HG02885 (cell line): Measurements from ENCODE around the gene SMIM9.
"Not testable (repeated sequence)": the region's sequence is repeated elsewhere in the genome, so short reads cannot be mapped to it uniquely, and the experiment has no call there.

ENCODE experiments used
- ATAC-seq: cut with Tn5 transposase; IDR thresholded peaks from one replicate; pipeline ENCODE4 v1.9.1; 2021; ENCODE audit warnings: mild to moderate bottlenecking; ENCODE audit not compliant: unreplicated experiment, poor library complexity

SMIM9 gene

DNA sequence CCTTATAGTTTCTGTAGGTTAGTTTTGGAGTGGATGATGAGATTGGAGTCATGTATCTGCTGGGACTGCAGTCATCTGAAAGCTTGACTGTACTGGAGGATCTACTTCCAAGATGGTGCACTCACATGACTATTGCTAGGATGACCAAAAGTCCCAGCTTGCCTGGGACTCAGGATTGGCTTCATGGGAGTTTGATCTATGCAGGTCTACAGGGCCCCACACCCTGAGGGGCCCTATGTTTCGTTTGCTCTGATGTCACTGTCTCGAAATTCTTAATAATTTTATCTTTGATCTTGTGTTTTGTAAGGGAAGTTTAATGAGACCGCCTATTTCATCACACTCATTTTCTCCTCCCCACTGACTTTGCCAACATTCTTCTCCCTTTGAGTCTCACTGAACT lies at the start of gene SMIM9:
Gene SMIM9 (minus strand): TSS at position 101 of the 400 bp plus-strand sequence. CDS start 3,806 bp downstream, outside the sequence.
- no peak for ATAC-seq

DNA sequence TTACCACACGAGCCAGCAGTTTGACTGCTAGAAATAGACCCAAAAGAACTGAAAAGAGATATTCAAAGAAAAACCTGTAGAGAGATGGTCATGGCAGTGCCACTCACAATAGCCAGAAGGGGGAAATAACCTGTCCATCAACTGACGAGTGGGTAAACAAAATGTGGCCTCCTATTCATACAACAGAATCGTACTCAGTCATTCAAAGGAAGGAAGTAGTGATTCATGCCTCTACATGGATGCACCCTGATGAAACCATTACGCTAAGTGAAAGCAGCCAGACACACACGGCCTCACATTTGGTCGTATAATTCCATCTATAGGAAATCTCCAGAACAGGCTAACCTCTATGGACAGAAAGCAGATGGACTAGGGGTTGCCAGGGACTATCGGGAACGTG lies 49.6 kb upstream of the SMIM9 start:
- not testable (repeated sequence) for ATAC-seq

DNA sequence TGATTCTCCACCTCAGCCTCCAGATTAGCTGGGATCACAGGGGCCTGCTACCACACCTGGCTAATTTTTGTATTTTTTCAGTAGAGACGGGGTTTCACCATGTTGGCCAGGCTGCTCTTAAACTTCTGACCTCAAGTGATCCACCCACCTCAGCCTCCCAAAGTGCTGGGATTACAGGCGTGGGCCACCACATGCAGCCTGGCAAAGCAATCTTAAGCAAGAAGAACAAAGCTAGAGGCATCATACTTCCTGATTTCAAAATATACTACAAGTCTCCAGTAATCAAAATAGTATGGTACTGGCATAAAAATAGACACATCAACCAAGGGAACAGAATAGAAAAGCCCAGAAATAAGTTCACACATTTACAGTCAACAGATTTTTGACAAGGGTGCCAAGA lies 38.9 kb upstream of the SMIM9 start:
- no peak for ATAC-seq

DNA sequence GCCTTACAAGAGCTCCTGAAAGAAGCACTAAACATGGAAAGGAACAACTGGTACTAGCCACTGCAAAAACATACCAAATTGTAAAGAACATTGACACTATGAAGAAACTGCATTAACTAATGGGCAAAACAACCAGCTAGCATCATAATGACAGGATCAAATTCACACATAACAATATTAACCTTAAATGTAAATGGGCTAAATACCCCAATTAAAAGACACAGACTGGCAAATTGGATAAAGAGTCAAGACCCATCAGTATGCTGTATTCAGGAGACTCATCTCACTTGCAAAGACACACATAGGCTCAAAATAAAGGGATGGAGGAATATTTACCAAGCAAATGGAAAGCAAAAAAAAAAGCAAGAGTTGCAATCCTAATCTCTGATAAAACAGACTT lies 34.1 kb upstream of the SMIM9 start:
- ATAC-seq, result not testable (repeated sequence)

DNA sequence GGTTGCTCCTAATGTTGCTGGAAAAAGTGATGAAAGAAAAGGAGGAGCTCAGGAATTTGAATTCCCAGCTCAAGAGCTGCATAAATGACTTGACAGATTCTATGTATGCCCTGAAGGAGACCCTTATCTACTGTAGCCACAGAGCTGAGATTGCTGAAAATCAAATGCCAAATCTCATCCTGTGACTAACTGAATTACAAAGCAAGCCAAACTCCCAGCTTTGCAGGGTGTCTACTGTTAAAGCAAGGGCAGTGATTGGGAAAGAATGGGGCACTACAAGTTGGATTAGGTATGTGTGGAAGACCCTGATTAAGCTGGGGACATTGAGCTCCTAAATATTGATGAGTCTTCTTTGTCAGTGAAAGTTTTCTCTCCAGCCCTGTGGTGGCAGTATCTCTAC lies 20.8 kb upstream of the SMIM9 start:
- ATAC-seq, result no peak

DNA sequence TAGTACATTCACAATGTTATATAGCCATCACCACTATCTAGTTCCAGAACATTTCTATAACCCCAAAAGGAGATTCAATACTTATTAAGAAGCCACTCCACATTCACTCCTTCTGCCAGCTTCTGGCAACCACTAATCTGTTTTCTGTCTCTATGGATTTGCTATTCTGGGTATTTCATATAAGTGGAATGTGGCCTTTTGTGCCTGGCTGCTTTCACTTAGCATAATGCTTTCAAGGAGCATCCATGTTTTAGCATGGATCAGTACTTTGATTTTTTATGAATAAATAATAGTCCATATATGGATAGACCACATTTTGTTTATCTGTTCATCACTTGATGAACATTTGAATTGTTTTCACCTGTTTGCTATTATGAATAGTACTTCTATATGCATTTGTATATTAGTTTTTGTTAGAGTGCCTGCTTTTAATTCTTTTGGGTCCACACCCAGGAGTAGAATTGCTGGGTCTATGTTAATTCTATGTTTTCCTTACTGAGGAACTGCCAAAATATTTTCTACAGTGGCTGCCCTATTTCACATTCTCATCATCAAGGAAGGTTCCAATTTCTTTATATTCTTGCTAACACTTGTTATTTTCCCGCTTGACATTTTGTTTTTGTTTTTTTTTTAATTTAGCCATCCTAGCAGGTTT lies 16.6 kb upstream of the SMIM9 start:
- no peak for ATAC-seq

DNA sequence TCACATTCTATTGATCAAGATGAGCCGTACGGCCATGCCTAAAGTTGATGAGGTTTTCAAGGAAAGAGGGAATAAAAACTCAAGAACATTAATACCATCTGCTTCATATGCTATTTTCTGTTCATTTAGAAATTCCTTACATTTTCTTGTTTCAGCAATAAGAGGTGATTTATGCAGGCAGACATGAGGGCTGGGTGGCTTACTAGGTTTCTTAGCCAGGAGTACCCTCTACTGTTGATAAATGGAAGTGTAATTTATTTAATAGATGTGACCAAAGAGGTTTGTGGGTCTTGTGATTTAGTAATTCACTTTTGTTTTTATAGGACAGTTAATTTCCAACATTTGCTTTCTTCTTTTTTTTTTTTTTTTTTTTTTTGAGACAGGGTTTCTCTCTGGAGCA lies 6.4 kb upstream of the SMIM9 start:
- ATAC-seq, result no peak

DNA sequence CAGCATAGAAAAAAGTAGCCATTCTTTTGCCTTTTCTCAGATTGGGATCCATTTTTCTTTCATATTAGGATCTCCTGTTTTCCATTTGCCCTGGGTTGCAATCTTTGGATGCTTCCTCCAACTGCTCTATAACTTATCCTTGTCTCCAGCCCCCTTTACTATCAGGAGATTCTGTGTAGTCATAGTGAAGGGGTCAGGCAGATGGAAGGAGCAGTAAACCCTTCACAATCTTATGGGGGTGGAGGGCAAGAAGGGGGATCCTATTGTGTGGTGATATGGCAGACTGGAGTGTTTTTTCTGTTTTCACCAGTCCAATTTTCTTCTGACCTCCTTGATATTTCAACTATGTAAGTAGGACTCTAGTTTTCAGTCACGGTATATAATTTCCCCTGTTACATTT lies 1.7 kb upstream of the SMIM9 start:
- ATAC-seq, result no peak

DNA sequence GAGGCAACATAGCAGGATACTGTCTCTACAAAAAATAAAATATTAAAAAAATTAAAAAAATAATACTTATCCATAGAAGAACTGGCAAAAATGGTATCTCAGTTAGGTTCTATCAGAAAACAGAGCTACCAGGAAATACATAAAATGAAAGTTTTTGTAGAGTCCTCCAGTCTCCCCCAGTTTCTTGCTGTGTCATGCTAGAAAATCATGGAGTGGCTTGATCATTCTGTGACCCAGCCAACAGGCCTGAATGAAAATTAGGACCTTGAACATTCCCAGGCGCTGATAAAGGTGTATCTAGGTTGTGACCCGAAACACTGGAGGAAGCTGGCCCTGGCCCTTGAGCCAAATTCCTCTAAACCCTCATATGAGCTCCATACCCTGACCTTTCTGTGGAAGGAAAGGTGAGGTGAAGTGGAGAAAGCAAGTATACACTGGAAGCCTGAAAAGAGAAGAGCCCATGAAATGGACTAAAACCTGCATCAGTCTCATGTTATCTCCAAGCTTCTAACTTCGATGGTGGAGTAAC lies 652 bp downstream of the SMIM9 start:
- no peak for ATAC-seq

DNA sequence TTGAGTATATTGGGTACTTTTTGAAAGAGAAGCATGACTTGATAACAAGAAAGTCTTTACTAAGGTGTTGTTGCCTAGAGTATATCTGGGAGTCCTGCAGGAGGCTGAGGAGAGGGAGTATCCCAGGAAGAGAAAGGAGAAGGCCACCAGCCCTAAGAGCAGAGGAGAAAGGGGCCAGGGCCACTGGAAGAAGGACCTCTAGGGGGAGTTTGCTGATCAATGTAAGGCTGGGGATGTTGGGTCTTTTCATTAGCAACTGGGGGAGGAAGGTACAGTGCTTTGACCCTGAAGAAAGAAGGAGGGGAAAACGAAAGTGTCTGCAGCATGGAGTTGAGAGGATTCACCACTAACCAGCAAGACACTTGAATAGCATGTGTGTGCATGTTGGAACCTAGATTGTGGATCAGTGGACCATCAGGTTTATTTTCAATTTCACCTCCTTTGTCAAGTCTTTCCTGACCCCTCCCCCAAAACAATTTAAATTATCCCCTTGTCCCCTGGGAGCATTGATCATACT lies 4.5 kb downstream of the SMIM9 start:
- ATAC-seq, result no peak

DNA sequence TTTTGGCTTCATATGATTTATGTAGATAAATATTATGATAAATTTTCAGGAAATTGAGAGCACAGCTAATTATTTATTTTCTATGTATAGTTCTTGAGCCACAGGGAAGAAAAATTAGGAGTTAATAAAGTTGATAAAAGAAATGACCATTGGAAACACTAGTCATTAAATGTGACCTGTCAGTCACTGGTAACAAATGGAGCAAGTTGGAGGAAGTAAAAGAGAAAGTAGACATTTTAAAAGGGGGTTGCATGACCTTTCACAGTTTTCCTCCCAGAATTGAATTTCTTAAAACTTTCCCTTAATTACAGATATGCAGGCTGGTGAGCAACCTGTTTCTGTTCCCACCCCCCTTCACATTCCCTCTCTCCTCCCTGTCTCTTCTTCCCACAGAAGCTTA lies 5.3 kb downstream of the SMIM9 start:
- ATAC-seq, result no peak

DNA sequence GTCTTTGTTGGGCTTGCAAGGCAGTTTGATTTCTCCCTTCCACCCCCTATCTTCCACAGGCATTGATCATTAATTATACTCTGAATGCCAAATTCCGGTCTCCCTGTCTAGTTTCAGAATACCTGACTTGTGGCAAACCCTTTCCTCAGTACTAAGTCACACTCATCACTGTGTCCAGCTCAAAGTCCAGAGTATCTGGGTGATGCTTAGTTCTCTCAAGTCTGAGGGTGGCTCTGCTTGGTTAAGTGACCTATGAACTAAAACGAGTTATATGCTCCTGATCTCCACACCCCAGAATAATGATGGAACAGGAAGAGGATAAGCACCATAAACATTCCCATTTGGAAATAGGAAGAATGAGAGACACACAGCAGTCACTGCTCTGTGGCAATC lies 6.5 kb downstream of the SMIM9 start:
- peak; percentile 9 for ATAC-seq

DNA sequence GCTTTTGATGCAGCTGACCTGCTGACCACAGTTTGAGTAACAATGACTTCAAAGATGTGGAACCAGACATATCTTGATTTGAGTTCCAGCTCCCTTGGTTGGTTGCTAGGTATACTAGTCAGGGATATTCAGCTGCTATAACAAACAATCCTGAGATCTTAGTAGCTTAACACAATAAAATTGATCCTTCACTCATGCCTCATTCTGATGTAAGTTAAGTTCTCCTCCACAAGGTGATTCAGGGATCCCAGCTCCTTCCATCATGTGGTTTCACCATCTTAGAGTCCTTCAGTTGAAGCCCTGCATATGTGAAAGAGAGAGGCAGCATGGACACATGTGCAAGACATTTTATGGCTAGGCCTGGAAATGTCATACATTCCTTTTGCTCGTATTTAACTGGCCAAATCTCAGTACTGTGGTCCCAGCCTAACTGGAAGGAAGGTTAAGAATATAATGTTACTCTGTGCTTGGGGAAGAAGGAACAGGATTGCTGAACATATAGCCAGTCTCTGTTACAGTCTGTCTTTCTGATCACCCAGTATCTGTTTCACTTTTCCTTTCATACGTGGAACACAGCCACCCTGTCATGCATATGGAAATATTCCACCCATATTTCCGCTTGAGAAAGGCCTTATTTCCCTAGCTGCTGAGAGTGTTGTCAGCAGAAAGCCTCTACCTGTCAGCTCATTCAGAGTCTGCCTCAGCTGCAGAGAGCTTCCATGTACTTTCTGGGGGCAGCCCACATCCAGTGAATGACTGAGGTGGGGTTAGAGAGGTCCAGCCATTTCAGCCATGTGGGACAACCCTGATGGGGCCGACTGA lies 7.1 kb downstream of the SMIM9 start:
- peak; percentile 82 for ATAC-seq

DNA sequence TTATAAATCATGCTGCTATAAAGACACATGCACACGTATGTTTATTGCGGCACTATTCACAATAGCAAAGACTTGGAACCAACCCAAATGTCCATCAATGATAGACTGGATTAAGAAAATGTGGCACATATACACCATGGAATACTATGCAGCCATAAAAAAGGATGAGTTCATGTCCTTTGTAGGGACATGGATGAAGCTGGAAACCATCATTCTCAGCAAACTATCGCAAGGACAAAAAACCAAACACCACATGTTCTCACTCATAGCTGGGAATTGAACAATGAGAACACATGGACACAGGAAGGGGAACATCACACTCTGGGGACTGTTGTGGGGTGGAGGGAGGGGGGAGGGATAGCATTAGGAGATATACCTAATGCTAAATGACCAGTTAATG lies 8.9 kb downstream of the SMIM9 start:
- ATAC-seq, result not testable (repeated sequence)

DNA sequence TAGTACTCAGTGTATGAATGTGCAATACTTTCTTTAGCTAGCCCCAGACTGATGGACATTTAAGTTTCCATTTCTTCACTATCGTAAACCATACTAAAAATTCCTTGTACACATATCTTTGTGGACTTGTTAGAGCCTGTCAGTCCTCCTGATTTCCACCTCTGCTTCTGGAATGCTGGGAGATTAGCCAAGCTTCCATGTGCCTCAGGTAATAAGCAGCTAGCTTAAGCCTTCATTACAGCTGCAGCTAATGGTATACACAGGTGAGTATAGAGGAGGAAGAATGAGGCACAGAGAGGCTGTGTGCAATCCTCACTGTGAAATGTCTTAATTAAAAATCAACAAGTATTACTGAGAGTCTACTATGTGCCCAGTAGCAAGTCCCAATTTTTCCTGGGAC lies 9.8 kb downstream of the SMIM9 start:
- ATAC-seq, result no peak

DNA sequence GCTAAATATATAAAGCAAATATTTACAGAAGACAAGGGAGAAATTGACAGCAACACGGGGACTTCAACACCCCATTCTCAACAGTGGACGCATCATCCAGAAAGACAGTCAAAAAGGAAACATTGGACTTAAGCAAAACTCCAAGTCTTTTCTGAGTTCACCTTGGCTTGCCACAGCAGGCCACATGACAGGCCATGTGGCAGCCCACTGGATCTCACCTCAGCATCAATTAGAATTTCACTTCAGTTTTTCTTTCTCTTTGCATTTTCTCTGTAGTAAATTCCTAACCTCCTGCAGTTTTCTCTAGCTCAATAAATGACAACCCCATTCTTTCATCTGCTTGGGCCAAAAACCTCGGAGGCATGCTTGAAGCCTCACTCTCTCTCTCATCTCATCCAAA lies 12.4 kb downstream of the SMIM9 start:
- no peak for ATAC-seq

DNA sequence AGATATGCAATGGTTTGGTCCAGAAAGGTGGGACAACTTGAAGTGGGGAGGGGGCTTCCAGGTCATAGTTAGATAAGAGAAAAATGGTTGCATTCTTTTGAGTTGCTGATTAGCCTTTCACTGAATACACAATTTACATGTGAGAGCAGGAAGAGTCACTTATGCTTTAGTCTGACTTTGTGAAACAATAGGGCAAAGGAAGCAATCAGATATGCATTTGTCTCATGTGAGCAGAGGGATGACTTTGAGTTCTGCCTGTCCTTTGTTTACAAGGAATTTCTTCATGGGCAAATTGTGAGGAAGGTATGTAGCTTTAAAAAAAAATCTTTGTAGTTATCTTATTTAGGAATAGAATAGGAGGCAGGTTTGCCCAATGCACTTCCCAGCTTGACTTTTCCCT lies 12.9 kb downstream of the SMIM9 start:
- ATAC-seq, result no peak

DNA sequence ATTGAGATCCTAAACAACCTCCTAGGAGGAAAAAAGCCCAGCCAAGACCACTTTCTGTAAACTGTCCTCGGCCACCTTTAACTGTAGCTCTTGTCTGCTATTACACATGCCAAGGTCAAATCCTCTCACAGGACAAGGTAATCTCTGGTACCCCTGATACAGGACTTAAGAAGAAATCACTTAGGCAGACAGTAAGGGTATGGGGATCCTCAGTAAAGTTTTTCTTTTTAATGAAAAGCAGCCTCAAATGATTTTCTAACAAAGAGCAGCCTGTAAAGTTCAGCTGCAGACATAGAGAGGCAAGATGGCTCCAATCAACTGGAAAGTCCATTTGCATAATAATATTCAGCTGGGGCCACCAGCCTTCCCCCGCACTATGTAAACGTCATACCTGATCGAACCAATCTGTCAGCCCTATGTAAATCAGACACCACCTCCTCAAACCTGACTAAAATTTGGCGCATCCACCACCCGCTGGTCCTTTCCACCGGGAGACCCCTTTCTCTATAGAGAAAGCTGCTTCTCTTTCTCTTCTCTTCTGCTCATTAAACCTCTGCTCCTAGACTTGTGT lies 14.6 kb downstream of the SMIM9 start:
- ATAC-seq, result peak; percentile 68

DNA sequence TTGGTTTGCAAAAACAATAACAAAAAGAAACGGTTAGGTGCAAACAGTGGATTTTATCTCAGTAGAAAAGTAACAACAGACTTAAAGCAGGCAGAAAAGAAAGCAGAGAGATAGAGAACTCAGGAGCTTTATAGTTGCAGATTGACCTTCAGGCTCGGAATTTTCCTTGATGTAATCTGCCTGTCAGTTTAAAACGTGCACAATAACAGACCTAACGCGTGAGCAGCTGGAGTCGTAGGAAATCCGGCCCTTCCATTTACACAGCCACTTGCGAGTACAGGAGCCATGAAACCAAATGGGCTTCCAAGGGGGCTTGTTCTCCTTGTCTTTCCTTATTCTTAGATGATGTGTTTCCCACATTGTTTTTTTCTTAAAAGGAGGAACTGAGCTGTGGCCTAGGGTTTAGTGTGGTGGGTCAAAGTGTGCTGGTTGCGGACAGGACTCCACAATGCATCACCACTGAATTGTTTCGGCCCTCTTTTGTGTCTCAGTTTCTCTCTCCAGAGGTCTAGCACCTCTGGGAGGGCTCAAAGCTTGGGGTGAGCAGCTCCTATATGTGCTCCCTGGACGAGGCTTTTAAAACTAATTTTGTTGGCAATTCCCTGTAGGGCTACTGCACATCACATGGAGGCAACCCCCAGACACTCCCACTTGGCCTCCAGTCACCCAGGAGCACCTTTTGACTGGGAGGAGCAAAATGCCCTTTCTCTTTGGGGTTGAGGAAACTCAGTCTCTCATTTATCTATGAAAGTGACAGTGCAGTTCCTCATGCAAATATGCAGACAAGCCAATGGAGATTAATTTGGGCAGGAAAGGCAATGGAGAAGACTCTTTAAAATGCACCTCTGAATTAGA lies 15.3 kb downstream of the SMIM9 start:
- peak; percentile 32 for ATAC-seq

DNA sequence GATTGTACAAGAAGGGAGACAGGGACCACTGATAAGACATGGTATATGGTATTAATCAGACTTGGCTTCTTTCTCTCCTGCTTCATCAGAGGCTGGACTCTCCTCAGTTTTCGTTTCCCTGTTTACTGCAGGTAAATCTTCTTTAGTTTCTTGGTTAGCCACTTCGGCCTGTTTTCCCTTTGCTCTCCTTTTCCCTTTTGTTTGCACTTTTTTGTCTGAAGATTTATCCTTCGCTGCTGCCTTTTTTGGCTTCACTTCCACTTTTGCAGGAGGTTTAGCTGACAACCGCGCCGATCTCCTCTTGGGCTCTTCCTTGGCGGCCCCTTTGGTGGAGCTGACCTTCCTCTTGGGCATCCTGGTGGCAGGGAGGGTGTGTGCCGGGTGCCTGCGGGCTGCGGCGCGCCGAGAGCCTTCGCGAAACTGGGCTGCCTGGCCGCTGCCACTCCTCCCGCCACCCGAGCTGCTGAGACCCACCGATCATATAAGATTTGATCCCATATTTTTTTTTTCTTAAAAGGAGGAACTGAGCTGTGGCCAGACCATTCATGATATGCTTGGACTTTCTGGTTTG lies 17.3 kb downstream of the SMIM9 start:
- not testable (repeated sequence) for ATAC-seq
